Activated naive CD4-positive, alpha-beta T cell treated with anti-CD3 and anti-CD28 coated beads for 36 hours (primary cell): ENCODE results near the gene PFDN2. TPM values are rescaled to one million over a fixed set of nuclear protein-coding genes. Genes with fewer than 3 reads are reported as not detected.

Experiments
- CTCF ChIA-PET: fragments of 350-600 bp; sonication (Branson Sonifier 250); formaldehyde crosslinking; loops from one replicate; lab custom pipeline; 2021; ENCODE audit warnings: antibody characterized with exemption; lab: Charles Lee
- DNase-seq: peaks from one replicate; pipeline ENCODE4 v3.0.0-alpha.2; 2020
- H3K27ac Mint-ChIP-seq: one replicate; pipeline ENCODE4 v1.8.0; 2021; ENCODE audit warnings: mild to moderate bottlenecking, mixed read lengths
- H3K27me3 Mint-ChIP-seq: one replicate; pipeline ENCODE4 v1.8.0; 2021; ENCODE audit warnings: low read depth, mixed read lengths
- H3K36me3 Mint-ChIP-seq: one replicate; pipeline ENCODE4 v1.8.0; 2021; ENCODE audit warnings: low read depth, mixed read lengths
- H3K4me1 Mint-ChIP-seq: one replicate; pipeline ENCODE4 v1.8.0; 2021; ENCODE audit warnings: low read depth, mixed read lengths
- H3K4me3 Mint-ChIP-seq: one replicate; pipeline ENCODE4 v1.8.0; 2021; ENCODE audit warnings: mild to moderate bottlenecking, moderate library complexity, mixed read lengths
- H3K9me3 Mint-ChIP-seq: one replicate; pipeline ENCODE4 v1.8.0; 2021; ENCODE audit warnings: mixed read lengths
- intact Hi-C: fragments of 100-400 bp; cut with micrococcal nuclease; formaldehyde crosslinking; loops from one replicate; pipeline ENCODE4 v1.15.1; 2023
- total RNA-seq, 2 experiments: library from RNA; stranded (reverse); gene quantifications; one replicate each; pipeline ENCODE4 v1.2.3, GENCODE V29; 2021

PFDN2 gene
- total RNA-seq, 2 experiments from 2014 or later = 179 to 183 TPM

DNA sequence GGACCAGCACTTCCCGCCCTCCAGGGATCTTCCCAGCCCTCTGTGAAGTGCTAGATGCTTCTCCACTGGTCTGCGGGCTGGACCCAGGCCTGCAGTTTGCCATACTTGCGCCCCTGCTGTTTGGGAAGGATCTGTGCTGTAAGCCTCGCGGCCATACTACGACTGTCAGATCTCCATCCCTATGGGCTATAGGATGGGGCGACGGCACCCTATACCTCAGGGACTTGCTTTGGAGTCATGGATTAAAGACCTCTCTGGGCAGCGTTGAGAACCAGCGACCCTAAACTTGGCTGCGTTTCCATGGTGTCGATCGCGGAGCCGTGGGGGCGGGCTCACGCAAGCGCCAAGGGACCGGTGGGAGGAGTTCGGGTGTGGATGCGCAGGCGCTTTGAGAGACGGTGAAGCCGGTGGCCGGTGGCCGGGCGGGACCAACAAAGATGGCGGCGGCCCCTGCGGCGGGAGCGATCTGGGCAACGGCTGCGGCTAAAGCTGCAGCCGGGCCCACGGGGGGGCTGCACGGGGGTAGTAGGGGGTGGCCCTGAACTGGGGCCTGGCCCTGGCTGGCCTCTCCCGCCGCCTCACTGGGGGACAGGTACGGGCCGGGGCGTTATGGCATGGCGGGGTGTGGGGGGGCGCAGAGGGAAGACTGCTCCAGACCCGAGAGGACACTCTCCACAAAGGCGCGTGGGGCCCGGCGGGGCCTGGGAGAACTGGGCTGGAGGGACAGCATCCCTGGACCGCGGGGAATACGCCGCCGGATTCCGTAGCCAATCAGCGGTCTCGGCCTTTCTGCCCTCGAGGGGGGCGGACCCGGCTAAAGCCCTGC is 41.5 kb upstream of the PFDN2 start, which contains the start of gene USP21:
USP21 (plus strand) TSS at position 414 of the 826 bp plus-strand sequence. CDS start 1,141 bp downstream, outside the sequence.
- no peaks in the 10 kb centered on the region for H3K27me3 Mint-ChIP-seq
- peak; percentile 94 for DNase-seq
- peak within 1 kb of the TSS; percentile 86 for H3K27ac Mint-ChIP-seq
- peak within 1 kb of the TSS; percentile 82 for H3K4me3 Mint-ChIP-seq
- peaks cover 58% of the 10 kb centered on the region for H3K4me1 Mint-ChIP-seq
- no peaks in the 10 kb centered on the region for H3K9me3 Mint-ChIP-seq
- H3K36me3 Mint-ChIP-seq = peaks cover 20% of the 10 kb centered on the region
- CTCF ChIA-PET = interaction anchor here (1.1 to 2.5 kb wide), 2 partner anchors 7 to 22 kb away, joined by 3 to 19 read pairs; partner anchors contain the start of gene PPOX
- intact Hi-C loops = loop anchor here (2.0 kb wide), 3 partner anchors 18 to 90 kb away; partner anchors contain the start of genes ARHGAP30, B4GALT3 and NDUFS2

GRCh38 chr1:161158316-161159010 is 40.6 kb upstream of the PFDN2 start:
- H3K4me1 Mint-ChIP-seq = peaks cover 57% of the 10 kb centered on the region
- H3K9me3 Mint-ChIP-seq = no peaks in the 10 kb centered on the region
- H3K27ac Mint-ChIP-seq = no peak overlapping the region
- no peaks in the 10 kb centered on the region for H3K27me3 Mint-ChIP-seq
- H3K36me3 Mint-ChIP-seq = peaks cover 18% of the 10 kb centered on the region
- CTCF ChIA-PET = interaction anchor here (0.7 to 2.5 kb wide), 5 partner anchors 8 to 63 kb away, joined by 3 to 19 read pairs (median 3); partner anchors contain the start of gene PPOX
- intact Hi-C loops = loop anchor here (2.0 kb wide), 3 partner anchors 18 to 90 kb away; partner anchors contain the start of genes ARHGAP30, B4GALT3 and NDUFS2
- DNase-seq = no peak
- H3K4me3 Mint-ChIP-seq = peak overlapping the region; percentile 82

GRCh38 chr1:161157867-161158266 is 40.0 kb upstream of the PFDN2 start:
- Mint-ChIP-seq H3K9me3 (no peaks in the 10 kb centered on the region), H3K4me3 (peak overlapping the region; percentile 5), H3K27ac (peak overlapping the region; percentile 2), H3K36me3 (peaks cover 14% of the 10 kb centered on the region), H3K27me3 (no peaks in the 10 kb centered on the region), H3K4me1 (peaks cover 54% of the 10 kb centered on the region)
- CTCF ChIA-PET = interaction anchor here (0.7 to 2.5 kb wide), 4 partner anchors 9 to 25 kb away, joined by 3 to 19 read pairs (median 4); partner anchors contain the start of gene PPOX
- DNase-seq = no peak
- intact Hi-C loops = loop anchor here (2.0 kb wide), 3 partner anchors 19 to 89 kb away; partner anchors contain the start of genes ARHGAP30, B4GALT3 and NDUFS2

DNA sequence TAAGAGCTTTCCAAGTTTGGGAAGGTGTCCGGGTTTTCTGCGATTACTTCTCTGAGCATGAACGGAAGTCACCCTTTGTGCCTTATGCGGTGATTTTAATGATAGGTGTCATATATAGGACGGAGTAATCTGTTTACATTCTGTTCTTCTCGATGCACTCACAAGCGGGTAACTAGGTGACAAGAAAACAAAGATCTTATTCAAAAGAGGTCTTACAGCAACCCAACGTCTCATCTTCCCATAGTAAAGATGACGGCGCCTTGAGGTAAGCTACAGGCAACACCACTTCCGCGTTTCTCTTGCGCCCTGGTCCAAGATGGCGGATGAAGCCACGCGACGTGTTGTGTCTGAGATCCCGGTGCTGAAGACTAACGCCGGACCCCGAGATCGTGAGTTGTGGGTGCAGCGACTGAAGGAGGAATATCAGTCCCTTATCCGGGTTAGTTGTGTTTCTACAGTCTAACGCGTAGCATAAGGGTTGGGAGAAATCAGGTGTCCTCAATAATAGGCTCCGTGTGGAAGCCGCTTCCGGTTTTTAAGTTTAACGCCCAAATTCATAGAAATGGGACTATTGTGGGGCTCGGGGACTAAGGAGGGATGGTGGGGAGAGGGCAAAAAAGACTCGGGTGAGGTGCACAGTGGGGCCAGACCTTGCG is 36.0 kb upstream of the PFDN2 start, which contains the start of gene UFC1:
UFC1 (plus strand) TSS at position 297 of the 656 bp plus-strand sequence; CDS start at position 317, 20 bp downstream.
- intact Hi-C loops = loop anchor here (1.0 kb wide), 5 partner anchors 22 to 108 kb away; partner anchors contain the start of gene DEDD
- CTCF ChIA-PET = interaction anchor here (1.3 to 2.5 kb wide), 2 partner anchors 12 to 49 kb away, joined by 3 to 22 read pairs; partner anchors contain the start of genes NDUFS2 and PPOX
- Mint-ChIP-seq H3K27ac (peak within 1 kb of the TSS; percentile 99), H3K9me3 (no peaks in the 10 kb centered on the region), H3K4me3 (peak within 1 kb of the TSS; percentile 95), H3K36me3 (peaks cover 3% of the 10 kb centered on the region), H3K27me3 (no peaks in the 10 kb centered on the region), H3K4me1 (peaks cover 22% of the 10 kb centered on the region)
- peak; percentile 88 for DNase-seq

DNA sequence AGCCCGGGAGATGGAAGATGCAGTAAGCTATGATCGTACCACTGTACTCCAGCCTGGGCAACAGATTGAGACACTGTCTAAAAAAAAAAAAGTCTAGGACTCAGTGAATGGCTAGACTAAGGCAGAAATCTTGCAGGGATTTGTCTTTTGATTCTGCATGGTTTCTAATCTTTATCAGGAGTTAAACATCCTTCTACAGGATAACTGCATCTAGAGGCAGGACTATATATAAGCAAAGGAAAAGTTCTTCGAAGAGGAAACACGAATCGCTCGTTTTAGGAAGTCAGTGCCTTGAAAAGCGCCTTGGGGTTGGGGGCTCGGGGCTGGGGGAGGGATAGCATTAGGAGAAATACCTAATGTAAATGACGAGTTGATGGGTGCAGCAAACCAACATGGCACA is 35.3 kb upstream of the PFDN2 start:
- H3K9me3 Mint-ChIP-seq = no peaks in the 10 kb centered on the region
- H3K27me3 Mint-ChIP-seq = no peaks in the 10 kb centered on the region
- CTCF ChIA-PET = interaction anchor here (1.3 to 2.5 kb wide), 3 partner anchors 12 to 49 kb away, joined by 3 to 22 read pairs (median 3); partner anchors contain the start of genes NDUFS2 and PPOX
- peaks cover 16% of the 10 kb centered on the region for H3K4me1 Mint-ChIP-seq
- peaks cover 3% of the 10 kb centered on the region for H3K36me3 Mint-ChIP-seq
- peak overlapping the region; percentile 81 for H3K27ac Mint-ChIP-seq
- intact Hi-C loops = loop anchor here (1.0 kb wide), 5 partner anchors 21 to 107 kb away; partner anchors contain the start of gene DEDD
- H3K4me3 Mint-ChIP-seq = peak overlapping the region; percentile 95
- DNase-seq = no peak

DNA sequence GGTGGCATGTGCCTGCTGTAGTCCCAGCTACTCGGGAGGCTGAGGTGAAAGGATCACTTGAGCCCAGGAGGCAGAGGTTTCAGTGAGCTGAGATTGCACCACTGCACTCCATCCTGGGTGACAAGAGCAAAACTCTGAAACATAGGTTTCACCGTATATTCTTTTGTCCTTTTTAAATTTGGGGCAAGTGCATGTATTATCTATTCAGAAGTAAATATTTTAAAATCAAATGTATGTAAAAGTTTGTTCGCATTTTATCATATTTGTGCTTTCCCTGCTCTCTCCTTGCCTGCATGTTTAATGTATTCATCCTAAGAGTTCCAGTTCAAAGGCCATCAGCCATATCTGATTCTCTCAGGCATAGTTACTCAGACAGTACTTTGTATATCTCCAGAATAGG is 28.0 kb upstream of the PFDN2 start:
- no peak for DNase-seq
- Mint-ChIP-seq H3K9me3 (no peaks in the 10 kb centered on the region), H3K4me3 (no peak overlapping the region), H3K27me3 (no peaks in the 10 kb centered on the region), H3K36me3 (no peaks in the 10 kb centered on the region), H3K27ac (no peak overlapping the region), H3K4me1 (no peaks in the 10 kb centered on the region)
- intact Hi-C loops = no loop called here
- CTCF ChIA-PET = interaction anchor here (0.9 kb wide), 1 partner anchor 10 kb away, joined by 3 read pairs; no protein-coding TSS in a partner anchor

DNA sequence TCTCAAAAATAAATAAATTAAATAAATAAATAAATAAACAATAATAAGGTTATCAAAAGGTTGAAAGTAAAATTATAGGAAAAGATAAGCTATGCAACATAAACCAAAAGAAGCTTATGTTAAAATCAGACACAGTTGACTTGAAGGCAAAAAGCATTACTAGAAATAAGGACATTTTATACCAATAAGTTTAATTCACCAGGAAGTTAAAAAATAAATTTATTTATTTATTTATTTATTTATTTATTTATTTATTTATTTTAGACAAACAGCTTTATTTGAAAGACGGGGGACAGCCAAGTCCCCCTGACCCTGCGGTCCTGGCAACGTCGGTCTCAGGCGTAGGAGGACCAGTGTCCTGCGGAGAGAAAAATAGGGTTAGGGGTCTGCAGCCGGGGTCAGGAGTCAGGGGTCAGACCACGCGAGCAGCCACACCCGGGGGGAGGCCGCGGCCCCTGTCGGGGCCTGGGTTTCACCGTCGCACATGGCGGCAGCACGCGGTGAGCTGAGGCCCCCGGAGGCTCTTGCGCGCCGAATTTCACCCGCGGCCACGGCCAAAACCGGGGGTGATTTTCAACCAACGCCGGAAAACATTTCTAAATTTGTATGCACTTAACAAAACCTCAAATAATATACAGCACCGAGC is 23.0 kb upstream of the PFDN2 start:
- intact Hi-C loops = no loop called here
- CTCF ChIA-PET = interaction anchor here (0.7 to 7.8 kb wide), 11 partner anchors 8 to 187 kb away, joined by 3 to 45 read pairs (median 4); partner anchors contain the start of genes DEDD and PPOX
- H3K9me3 Mint-ChIP-seq = no peaks in the 10 kb centered on the region
- H3K36me3 Mint-ChIP-seq = no peaks in the 10 kb centered on the region
- H3K27me3 Mint-ChIP-seq = no peaks in the 10 kb centered on the region
- peaks cover 4% of the 10 kb centered on the region for H3K4me1 Mint-ChIP-seq
- no peak for DNase-seq
- no peak overlapping the region for H3K4me3 Mint-ChIP-seq
- H3K27ac Mint-ChIP-seq = no peak overlapping the region

DNA sequence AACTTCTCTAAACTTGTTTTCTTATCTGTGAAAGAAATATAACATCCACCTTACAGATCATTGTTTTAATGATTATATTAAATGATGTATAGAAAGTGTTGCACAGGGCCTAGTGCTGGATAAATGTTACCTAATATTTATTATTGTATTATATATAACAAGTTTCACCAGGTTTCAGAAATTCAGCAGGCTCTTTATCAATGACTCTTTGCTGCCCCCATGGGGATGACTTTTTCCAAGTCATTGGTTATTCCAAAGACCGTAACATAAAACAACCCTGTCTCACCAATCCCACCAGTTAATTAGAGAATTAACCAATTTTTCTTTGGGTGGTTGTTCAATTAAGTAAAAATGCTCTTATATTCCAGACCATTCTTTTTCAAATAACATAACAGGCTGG is 21.9 kb upstream of the PFDN2 start:
- Mint-ChIP-seq H3K27me3 (no peaks in the 10 kb centered on the region), H3K4me1 (peaks cover 4% of the 10 kb centered on the region), H3K36me3 (peaks cover 2% of the 10 kb centered on the region), H3K9me3 (no peaks in the 10 kb centered on the region), H3K4me3 (no peak overlapping the region), H3K27ac (no peak overlapping the region)
- intact Hi-C loops = loop anchor here (1.0 to 10.0 kb wide), 4 partner anchors 41 to 305 kb away; partner anchors contain the start of gene KLHDC9
- DNase-seq = peak; percentile 71
- CTCF ChIA-PET = interaction anchor here (0.5 to 7.8 kb wide), 8 partner anchors 8 to 143 kb away, joined by 3 to 45 read pairs (median 6); partner anchors contain the start of gene ARHGAP30

GRCh38 chr1:161138431-161138830 is 20.6 kb upstream of the PFDN2 start:
- Mint-ChIP-seq H3K27me3 (no peaks in the 10 kb centered on the region), H3K27ac (no peak overlapping the region), H3K36me3 (peaks cover 2% of the 10 kb centered on the region), H3K4me1 (peaks cover 4% of the 10 kb centered on the region), H3K4me3 (no peak overlapping the region), H3K9me3 (no peaks in the 10 kb centered on the region)
- intact Hi-C loops = loop anchor here (2.0 to 10.0 kb wide), 2 partner anchors 40 to 304 kb away; partner anchors contain the start of gene KLHDC9
- DNase-seq = no peak
- CTCF ChIA-PET = interaction anchor here (0.6 to 7.8 kb wide), 16 partner anchors 9 to 304 kb away, joined by 3 to 45 read pairs (median 4); partner anchors contain the start of genes ARHGAP30 and KLHDC9

DNA sequence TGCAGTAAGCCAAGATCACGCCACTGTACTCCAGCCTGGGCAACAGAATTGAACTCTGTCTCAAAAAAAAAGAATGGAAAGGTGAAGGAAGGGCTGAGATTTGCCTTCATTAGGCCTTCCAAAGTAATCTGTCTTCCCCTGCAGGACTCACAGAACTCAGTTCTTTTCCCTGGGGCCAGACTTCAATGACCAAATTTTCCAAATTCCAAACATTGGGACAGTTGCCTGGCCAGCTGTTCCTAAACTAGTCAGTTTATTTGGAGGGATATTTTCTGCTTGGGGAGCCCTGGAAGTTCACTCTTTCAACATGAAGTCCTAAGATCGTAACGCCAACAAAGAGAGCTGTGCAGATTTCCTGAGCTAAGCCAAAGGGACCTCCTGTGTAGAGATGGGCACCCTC is 20.0 kb upstream of the PFDN2 start:
- Mint-ChIP-seq H3K27ac (no peak overlapping the region), H3K4me3 (no peak overlapping the region), H3K36me3 (peaks cover 2% of the 10 kb centered on the region), H3K4me1 (peaks cover 4% of the 10 kb centered on the region), H3K27me3 (no peaks in the 10 kb centered on the region), H3K9me3 (no peaks in the 10 kb centered on the region)
- CTCF ChIA-PET = interaction anchor here (0.7 to 7.8 kb wide), 14 partner anchors 10 to 303 kb away, joined by 3 to 45 read pairs (median 6); partner anchors contain the start of genes ARHGAP30 and KLHDC9
- DNase-seq = no peak
- intact Hi-C loops = loop anchor here (2.0 to 10.0 kb wide), 2 partner anchors 39 to 303 kb away; partner anchors contain the start of gene KLHDC9
